ENCODE data around the gene USP15.

USP15 gene

DNA sequence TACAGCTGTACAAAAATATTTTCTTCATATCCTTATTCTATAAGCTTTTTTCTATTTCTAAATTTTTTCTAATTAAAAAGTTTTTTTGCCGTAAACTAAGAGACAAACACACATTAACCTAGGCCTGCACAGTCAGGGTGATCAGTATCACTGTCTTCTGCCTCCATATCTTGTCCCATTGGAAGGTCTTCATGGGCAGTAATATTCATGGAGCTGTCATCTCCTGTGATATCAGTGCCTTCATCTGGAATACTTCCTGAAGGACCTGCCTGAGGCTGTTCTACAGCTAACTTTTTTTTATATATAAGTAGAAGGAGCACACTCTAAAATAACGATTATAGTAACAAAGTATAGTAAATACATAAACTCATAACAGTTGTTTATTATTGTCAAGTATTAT, 17.8 kb downstream of the USP15 start:
- no peaks in the 10 kb centered on the region for H3K9me3 ChIP-seq (ENCODE audit: insufficient read depth, low read length, severe bottlenecking)
- TF ChIP-seq EZH2 (IDR thresholded peaks at IDR 0.05; ENCODE audit: borderline replicate concordance, low read depth, low read length, severe bottlenecking), result no peak
- TF ChIP-seq, protein P1, sequence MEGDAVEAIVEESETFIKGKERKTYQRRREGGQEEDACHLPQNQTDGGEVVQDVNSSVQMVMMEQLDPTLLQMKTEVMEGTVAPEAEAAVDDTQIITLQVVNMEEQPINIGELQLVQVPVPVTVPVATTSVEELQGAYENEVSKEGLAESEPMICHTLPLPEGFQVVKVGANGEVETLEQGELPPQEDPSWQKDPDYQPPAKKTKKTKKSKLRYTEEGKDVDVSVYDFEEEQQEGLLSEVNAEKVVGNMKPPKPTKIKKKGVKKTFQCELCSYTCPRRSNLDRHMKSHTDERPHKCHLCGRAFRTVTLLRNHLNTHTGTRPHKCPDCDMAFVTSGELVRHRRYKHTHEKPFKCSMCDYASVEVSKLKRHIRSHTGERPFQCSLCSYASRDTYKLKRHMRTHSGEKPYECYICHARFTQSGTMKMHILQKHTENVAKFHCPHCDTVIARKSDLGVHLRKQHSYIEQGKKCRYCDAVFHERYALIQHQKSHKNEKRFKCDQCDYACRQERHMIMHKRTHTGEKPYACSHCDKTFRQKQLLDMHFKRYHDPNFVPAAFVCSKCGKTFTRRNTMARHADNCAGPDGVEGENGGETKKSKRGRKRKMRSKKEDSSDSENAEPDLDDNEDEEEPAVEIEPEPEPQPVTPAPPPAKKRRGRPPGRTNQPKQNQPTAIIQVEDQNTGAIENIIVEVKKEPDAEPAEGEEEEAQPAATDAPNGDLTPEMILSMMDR (IDR thresholded peaks at IDR 0.05; ENCODE audit: borderline replicate concordance, extremely low read depth, low read length, poor library complexity, severe bottlenecking), result no peak
- H3K4me2 ChIP-seq (ENCODE audit: insufficient read depth, low read length), result no peak overlapping the region
- no peak overlapping the region for H3K9ac ChIP-seq (ENCODE audit: low read depth, low read length)
- no peak overlapping the region for H3K27ac ChIP-seq (ENCODE audit: low read length)
- no peak for ATAC-seq (ENCODE audit: insufficient read depth, low read depth)
- H3K4me1 ChIP-seq (ENCODE audit: insufficient read depth, low read length), result peaks cover 16% of the 10 kb centered on the region
- no peak overlapping the region for H3K4me3 ChIP-seq (ENCODE audit: low read depth in 1 of 2, low read length in 2 of 2)
- H2AFZ ChIP-seq (ENCODE audit: low read depth, low read length), result no peak overlapping the region
- H3K27me3 ChIP-seq (ENCODE audit: insufficient read depth, low read length, poor library complexity), result no peaks in the 10 kb centered on the region
- peaks cover 8% of the 10 kb centered on the region; the same call in 1 of the 2 replicates for H3K36me3 ChIP-seq (ENCODE audit: insufficient read depth, low read length)
- DNase-seq, result no peak
- peaks cover 100% of the 10 kb centered on the region for H3K79me2 ChIP-seq (ENCODE audit: insufficient read depth, low read length)
- H4K20me1 ChIP-seq (ENCODE audit: insufficient read depth, low read length), result peaks cover 88% of the 10 kb centered on the region

DNA sequence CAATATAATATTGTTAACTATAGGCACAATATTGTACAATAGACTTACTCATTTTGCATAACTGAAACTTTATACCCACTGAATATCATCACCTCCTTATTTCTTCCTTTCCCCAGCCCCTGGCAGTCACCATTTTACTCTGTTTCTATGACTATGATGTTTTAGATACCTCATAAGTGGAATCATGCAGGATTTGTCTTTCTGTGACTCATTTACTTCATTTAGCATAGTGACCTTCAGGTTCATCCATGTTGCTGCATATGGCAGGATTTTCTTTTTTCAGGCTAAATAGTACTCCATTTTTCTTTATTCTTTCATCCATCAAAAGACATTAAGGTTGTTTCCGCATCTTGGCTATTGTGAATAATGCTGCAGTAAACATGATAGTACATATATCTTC, 18.9 kb downstream of the USP15 start:
- Histone ChIP-seq H3K4me3 (ENCODE audit: low read depth in 1 of 2, low read length in 2 of 2) (no peak overlapping the region), H3K27ac (ENCODE audit: low read length) (no peak overlapping the region), H3K79me2 (ENCODE audit: insufficient read depth, low read length) (peaks cover 100% of the 10 kb centered on the region), H3K9me3 (ENCODE audit: insufficient read depth, low read length, severe bottlenecking) (no peaks in the 10 kb centered on the region), H3K36me3 (ENCODE audit: insufficient read depth, low read length) (peaks cover 8% of the 10 kb centered on the region; the same call in 1 of the 2 replicates), H3K27me3 (ENCODE audit: insufficient read depth, low read length, poor library complexity) (no peaks in the 10 kb centered on the region), H3K4me1 (ENCODE audit: insufficient read depth, low read length) (peaks cover 16% of the 10 kb centered on the region), H4K20me1 (ENCODE audit: insufficient read depth, low read length) (peaks cover 87% of the 10 kb centered on the region), H3K9ac (ENCODE audit: low read depth, low read length) (no peak overlapping the region), H3K4me2 (ENCODE audit: insufficient read depth, low read length) (no peak overlapping the region), H2AFZ (ENCODE audit: low read depth, low read length) (no peak overlapping the region)
- TF ChIP-seq, protein P1 (IDR thresholded peaks at IDR 0.05; ENCODE audit: borderline replicate concordance, extremely low read depth, low read length, poor library complexity, severe bottlenecking), result no peak
- no peak for TF ChIP-seq EZH2 (IDR thresholded peaks at IDR 0.05; ENCODE audit: borderline replicate concordance, low read depth, low read length, severe bottlenecking)
- ATAC-seq (ENCODE audit: insufficient read depth, low read depth) (no peak), DNase-seq (no peak)

DNA sequence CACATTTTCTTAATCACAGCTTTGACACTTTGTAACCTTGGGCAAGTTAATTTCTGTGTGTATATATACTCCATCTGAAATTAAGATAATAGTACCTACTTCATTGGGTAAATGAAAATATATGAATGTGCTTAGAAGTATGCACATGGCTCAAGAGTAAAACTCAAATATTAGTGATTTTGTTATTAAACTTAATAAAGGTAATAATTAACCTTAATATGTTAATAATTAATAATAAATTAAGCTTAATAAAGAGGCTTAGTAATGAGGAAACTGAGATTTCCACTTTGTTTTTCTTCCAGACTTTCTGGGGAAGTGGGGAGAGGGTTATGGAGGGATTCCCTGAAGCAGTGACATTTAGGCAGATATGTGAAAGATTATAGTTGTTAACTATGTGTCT, 19.8 kb downstream of the USP15 start:
- TF ChIP-seq, protein P1 (IDR thresholded peaks at IDR 0.05; ENCODE audit: borderline replicate concordance, extremely low read depth, low read length, poor library complexity, severe bottlenecking), result no peak
- no peak for TF ChIP-seq EZH2 (IDR thresholded peaks at IDR 0.05; ENCODE audit: borderline replicate concordance, low read depth, low read length, severe bottlenecking)
- ATAC-seq (ENCODE audit: insufficient read depth, low read depth) (no peak), DNase-seq (no peak)
- Histone ChIP-seq H4K20me1 (ENCODE audit: insufficient read depth, low read length) (peaks cover 87% of the 10 kb centered on the region), H3K9me3 (ENCODE audit: insufficient read depth, low read length, severe bottlenecking) (no peaks in the 10 kb centered on the region), H3K9ac (ENCODE audit: low read depth, low read length) (no peak overlapping the region), H3K4me3 (ENCODE audit: low read depth in 1 of 2, low read length in 2 of 2) (no peak overlapping the region), H3K36me3 (ENCODE audit: insufficient read depth, low read length) (peaks cover 8% of the 10 kb centered on the region; the same call in 1 of the 2 replicates), H2AFZ (ENCODE audit: low read depth, low read length) (no peak overlapping the region), H3K4me2 (ENCODE audit: insufficient read depth, low read length) (no peak overlapping the region), H3K27ac (ENCODE audit: low read length) (peak overlapping the region; percentile 23; the same call in 1 of the 2 replicates), H3K79me2 (ENCODE audit: insufficient read depth, low read length) (peaks cover 100% of the 10 kb centered on the region), H3K27me3 (ENCODE audit: insufficient read depth, low read length, poor library complexity) (no peaks in the 10 kb centered on the region), H3K4me1 (ENCODE audit: insufficient read depth, low read length) (peaks cover 13% of the 10 kb centered on the region)

All from DND-41 (cell line).